NCI-H774 (cell line): ENCODE data around the gene SDK2.
A peak's percentile ranks its signal among the peaks of the same experiment; 100 is the strongest.
"Not testable (repeated sequence)": the region's sequence is repeated elsewhere in the genome, so short reads cannot be mapped to it uniquely, and the experiment has no call there.

Source experiments
- DNase-seq: peaks from one replicate; lab custom pipeline; 2025; lab: John Stamatoyannopoulos, UW

The SDK2 gene

DNA sequence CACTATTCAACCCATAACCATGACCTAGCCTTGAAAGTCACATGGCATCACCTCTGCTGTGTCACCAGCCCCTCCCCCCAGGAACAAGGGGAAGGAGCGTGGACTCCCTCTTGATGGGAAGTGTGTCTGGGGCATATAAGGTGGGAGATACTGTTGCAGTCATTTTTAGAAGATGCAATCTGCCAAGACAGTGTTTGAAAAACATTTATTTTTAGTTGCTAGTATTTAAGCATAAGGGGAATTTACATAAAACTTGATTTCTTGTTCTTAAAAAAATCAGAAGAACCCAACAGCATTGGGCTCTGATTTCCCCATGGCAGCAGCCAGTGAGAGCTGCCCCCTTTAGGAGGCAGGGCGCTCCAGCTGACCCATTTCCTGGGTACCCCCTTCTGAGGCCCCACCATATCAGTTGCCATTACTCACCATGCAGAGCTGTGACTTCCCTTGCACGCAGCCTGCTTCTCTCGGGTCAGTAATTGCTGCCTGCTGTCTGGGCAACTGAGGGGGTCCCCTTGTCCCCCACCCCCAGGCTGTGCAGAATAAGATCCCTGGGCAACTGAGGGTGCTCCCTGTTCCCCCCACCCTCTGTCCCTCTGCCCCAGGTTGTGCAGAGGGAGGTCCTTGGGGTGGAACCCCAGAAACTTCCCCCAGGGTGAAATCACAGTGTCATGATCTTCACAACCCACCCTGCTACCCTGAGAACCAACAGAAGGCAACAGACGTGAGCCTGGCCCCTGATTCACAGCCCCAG lies 320.7 kb downstream of the SDK2 start:
- DNase-seq: no peak

DNA sequence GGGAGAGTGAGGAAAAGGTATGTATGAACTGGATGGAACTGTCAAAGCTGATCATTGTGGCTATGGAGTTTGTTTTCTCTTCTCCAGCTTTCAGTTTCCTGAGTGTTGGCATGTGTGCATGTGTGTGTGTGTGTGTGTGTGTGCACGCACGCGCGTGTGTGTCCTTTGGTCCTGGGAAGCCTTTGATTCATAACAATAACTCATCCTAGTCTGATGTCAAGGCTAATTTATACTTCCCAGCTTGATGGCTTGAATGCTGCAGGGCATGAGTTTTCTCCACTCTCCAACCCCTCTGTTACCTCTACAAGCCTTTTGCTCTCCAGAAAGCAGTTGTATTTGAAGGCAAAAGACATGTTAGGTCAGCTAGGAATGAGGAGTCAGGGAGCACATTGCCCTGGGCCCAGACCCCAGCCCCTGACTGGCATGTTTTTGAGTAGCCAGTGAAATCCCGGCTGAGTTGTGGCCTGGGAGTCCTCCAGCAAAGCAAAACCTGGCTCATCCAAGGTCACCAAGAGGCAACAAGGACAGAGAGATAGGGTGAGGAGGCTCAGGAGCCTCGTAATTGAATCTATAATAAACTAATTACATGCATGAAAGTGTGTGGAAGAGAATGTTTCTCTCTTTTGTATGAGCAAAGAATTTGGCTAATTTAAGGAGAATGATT lies 323.5 kb downstream of the SDK2 start:
- DNase-seq: no peak

DNA sequence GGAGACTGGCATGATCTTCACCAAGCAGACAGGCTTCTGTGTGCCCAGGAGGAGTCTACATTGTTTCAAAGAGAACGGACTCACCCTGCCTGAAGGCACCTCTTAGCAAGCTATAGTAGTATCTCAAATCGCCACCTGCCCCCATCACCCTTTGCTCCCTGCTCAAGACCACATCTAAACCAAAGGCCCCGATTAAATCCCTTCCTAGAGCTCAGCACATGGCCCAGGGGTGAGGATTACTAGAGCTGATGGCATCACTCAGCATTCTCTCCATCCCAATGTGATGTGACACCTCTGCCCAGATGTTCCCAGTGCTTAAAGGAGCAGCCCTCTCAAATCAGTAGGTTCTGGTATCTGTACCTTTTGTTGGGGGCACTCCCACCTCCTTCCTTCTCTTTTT lies 324.5 kb downstream of the SDK2 start:
- DNase-seq: no peak

DNA sequence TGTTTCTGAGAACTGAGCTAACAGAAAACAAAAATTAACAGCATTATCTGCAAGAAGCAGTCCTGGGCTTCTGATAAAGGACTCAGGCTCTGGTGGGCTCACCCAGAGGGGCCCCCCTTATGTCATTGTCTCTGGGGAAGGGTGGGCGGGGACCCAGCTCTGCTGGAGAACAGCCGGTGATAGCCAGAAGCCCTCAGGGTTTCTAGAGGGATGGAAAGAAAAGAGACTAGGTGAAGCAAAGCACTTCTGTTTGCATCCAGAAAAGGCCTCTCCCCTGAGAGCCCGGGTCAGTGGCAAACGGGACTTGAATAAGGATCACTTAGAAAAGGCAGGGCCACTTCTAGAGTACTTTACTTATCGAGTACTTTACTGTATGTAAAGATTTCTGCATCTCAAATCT lies 325.4 kb downstream of the SDK2 start:
- no peak for DNase-seq

DNA sequence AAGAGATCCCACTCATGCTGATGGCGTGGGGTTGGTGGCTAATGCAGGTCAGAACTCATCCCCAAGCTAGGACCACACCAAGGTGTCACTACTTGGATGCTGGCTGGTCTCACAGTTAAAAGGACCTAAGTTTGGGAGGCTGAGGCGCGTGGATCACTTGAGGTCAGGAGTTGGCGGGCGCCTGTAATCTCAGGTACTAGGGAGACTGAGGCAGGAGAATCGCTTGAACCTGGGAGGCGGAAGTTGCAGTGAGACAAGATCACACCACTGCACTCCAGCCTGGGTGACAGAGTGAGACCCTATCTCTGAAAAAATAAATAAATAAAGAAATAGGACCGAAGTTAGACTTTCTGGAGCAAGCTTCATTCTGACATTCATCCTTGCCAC lies 325.8 kb downstream of the SDK2 start:
- no peak for DNase-seq

DNA sequence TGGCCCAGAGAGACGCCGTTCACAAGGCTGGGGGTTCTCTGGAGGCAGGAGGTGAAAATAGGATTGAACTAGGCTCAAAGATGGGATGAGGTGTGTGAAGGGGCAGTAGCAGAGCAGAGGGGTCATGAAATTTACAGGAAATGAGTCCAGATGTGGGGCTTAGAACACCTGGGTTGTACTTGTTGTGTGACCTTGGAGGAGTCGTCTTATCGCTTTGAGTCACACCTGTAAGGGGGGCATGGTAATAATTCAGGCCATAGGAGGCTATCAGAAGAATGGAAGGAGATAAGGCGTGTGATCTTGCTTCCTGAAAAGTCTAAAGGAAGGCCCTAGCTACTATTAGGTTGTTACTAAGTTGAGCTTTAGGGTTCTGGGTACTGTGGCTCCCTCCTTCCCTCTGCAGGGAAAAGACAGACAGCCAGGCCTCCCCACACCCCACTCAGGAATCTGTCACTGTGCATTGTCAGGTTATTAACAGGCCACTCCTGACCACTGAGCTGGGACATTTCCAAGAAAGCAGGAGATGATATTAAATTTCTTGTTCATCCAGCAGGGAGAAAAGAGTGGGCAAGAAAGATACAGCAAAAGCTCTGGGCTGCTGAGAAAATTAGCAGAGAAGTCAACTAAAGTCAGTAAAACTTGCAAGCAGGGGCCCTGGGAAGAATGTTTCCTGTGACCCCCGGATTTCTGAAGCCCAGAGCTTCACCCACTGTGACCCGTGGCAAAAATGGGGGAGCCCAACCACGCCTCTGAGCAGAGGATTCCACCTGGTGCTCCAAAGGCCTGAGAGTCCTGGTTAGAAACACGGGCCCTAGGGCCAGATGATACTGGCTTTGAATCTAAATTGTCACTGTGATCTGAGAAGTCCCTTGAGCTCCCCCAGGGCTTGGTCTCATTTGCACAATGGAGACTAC lies 326.5 kb downstream of the SDK2 start:
- no peak for DNase-seq

DNA sequence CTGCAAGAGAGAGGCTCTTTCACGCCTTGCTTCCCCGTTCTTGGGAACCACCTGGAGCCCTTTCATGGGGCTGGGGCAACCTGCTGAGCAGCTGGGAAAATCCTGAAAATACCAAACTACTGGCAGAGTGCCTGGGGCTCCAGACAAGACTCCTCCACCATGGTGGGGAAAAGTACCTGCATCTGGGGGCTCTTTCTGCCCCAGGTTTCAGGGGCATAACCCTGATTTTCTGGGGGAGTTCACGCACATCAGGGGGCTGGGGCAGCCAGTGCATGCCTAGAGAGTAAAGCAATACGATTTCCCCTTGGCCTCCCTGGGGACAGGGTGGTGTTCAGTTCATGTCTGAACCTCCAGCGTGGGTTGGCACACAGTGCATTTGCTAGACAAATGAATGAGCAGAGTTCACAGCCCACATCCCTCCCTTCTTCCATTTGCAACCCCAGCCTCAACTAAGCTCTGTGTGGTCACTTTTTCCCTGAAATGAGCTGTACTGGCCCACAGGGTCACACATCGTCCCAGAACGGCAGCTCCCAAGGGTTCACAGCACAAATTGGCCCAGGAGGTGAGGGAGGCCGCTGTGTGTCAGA lies 327.2 kb downstream of the SDK2 start:
- DNase-seq: no peak

DNA sequence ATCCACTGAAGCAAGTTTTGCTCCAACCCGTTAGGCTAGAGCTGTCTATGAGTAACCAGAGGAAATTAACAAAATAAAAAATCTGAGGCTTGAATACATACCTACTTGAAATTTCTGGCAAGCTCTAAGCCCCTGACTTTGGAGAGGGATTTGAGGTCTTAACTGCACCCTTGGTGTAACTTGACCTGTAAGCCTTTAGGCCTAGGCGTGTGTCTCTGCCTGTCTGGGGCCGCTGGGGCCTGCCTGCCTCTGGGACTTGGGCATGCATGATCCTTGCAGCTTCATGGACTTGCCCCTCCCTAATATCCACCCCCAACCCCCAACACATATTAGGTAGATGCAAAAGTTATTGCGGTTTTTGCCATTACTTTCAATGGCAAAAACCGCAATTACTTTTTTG lies 328.8 kb downstream of the SDK2 start:
- no peak for DNase-seq

DNA sequence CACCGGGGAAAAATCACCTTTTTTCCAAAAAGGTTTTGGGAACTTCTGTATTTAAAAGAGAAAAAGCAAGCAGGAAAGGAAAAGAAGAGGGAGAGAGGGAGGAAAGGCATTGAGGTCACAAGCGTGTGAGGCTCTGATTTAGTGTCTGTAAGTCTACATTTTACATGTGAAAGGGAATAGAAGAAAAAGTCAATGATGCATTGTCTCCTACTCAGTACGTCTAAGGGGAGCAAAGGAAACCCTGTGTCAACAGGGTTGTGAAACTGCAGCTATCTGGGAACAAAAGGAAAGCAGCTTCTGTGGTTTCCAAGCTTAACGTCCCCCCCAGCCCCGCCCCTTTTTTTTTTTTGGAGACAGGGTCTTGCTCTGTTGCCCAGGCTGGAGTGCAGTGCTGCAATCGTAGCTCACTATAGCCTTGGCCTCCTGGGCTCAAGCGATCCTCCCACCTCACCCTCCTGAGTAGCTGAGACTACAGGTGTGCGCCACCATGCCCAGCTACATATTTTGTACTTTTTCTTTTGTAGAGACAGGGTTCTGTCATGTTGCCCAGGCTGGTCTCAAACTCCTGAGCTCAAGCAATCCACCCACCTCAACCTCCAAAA lies 330.6 kb downstream of the SDK2 start:
- DNase-seq: no peak

DNA sequence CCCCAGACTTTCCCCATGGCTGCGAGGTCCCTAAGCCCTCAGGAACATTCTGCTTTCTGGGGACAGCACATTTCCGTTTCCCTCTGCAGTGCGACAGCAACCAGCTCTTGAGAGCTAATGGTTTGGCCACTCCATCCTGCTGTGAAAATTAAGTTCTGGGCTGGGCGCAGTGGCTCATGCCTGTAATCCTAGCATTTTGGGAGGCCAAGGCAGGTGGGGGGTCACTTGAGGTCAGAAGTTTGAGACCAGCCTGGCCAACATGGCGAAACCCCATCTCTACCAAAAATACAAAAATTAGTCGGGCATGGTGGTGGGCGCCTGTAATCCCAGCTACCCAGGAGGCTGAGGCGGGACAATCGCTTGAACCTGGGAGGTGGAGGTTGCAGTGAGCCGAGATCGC lies 331.4 kb downstream of the SDK2 start:
- DNase-seq: not testable (repeated sequence)

DNA sequence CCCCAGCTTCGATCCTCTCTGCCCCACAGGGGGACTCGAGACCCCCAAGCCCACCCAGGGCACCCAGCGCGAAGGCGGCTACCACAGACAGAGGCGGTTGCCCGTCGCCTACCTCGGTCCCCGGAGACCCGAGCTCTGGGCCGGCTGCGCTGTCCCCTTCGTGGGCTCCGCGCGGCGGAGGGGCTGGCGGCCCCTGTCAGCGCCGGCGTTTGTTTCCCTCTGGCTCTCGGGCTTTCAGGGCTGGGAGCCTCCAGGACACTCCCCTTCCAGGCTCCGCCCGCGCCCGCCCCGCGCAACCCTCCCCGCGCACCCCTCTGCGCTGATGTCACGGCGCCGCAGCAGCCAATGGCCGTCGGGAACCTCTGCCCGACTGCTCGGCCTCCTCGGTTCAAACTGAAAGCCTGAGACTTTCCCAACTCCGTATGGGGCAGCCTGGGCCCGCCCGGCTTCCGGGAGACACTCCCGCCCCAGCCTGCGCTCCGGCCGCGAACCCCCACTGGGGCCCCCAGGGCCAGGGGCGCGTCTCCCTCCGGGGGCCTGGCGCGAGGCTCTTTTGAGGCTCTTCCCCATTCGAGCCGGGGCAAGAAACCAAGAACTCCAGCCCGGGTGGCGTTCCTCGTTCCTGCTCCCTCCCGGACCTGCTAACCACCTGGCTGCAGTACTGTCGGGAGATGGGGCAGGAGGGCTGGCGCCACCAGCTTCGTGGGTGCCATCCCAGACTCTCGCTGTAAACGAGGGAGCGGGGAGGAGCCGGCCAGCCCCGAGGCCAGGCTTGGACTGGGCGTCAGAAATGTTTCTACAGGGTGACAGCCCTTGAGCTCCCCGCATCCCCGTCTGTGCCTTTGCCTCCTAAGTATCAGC lies 332.2 kb downstream of the SDK2 start, which contains the start of gene CDC42EP4:
Gene CDC42EP4 (minus strand): TSS at position 221 of the 861 bp plus-strand sequence. CDS start 25,501 bp downstream, outside the sequence.
- DNase-seq: peak; percentile 94

DNA sequence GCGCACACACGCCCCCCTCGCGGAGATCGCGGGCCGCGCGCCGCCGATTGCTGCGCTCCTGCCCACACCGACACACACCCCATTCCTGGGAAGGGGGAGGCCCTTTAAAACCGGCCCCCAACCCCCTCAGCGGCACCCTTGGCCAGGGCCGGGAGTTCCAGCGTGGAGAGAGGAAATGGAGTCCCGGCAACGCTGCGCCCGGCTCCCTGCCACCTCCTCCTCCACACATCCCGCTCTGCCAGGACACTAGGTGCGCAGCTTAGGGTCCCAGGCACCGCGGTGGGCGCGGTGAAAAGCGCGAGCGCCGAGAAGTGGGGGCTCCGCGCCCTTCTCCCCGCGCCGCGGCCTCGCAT lies 332.8 kb downstream of the SDK2 start:
- DNase-seq: no peak

DNA sequence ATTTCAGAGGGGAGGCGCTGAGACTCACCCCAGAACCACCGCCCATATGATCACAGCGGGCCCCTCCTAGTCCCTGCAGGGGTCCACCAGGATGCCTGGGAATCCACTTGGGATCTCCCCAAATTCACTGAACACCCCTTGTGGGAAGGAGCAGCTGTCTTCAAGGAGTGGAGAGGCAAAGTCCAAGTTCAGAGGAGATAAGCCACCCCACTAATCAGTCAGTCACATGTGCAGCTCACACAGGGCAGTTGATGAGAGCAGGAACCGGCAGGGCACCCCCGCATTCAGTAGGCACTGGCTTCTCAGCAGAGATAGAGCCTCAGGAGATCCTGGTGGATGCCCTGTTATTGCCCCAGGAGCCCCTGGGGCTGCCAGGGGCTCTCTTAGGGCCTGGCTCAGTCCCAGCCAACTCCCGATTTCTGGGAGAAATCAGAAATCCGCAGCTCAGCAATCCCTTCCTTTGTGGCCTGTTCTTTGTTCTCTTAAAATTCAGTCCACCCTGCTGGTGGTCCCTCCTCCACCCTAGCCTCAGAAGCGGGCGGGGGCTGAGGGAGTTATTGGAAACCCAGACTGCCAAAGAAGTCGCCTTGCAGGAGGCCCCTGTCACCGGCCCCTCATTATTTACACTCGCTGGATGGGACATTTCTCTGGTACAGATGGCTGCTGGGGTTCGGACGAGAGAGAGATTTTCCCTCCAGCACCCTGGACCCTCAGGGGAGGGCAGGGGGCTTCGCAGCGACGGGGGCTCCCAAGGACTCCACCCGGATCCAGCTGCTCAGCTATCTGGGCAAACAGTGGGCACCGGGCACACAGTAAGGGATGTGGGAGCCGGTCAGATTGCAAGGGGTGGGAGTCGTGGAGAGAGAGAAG lies 334.3 kb downstream of the SDK2 start:
- no peak for DNase-seq

DNA sequence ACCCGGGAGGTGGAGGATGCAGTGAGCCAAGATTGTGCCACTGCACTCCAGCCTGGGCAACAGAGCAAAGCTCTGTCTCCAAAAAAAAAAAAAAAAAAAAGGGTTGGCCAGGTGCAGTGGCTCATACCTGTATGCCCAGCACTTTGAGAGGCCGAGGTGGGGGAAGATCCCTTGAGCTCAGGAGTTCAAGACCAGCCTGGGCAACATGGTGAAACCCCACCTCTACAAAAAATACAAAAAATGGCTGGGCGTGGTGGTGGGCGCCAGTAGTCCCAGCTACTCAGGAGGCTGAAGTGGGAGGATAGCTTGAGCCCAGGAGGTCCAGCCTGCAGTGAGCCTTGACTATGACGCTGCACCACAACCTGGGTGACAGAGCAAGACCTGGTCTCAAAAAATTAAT lies 335.3 kb downstream of the SDK2 start:
- not testable (repeated sequence) for DNase-seq

DNA sequence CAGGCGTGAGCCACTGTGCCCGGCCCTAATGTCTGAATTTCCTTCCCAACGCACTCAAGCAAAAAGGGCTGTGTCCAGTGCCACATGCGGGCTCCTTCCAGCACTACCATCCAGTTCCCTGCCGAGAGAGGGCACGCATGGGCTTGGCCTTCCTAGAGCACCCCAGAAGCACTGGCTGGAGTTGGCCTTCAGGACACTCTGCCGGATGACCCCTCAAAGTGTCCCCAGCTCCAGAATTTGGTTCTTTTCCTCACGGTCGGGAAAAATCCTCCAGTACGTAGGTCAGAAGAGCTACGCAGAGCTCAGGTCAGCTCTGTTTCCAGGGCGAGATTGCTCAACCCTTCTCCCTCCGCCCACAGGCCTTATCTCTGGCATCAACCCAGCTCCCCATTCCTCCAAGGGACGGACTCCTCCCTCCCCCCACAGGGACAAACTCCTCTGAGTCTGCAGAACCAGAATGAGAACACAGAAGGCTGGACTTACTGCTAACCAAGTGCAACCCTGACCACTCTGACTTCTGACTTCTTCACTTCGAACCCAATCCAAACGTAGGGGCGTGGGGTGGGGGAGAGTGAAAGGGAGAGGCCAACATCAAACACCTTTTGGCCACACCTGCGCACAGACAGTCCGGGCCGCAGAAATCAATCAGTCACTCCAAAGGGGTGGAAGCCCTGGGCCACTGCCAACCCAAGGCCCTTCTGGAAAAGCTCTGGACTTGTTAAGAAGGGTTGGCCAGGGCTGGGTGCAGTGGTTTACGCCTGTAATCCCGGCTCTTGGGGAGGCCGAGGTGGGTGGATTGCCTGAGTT lies 336.0 kb downstream of the SDK2 start:
- DNase-seq: no peak

DNA sequence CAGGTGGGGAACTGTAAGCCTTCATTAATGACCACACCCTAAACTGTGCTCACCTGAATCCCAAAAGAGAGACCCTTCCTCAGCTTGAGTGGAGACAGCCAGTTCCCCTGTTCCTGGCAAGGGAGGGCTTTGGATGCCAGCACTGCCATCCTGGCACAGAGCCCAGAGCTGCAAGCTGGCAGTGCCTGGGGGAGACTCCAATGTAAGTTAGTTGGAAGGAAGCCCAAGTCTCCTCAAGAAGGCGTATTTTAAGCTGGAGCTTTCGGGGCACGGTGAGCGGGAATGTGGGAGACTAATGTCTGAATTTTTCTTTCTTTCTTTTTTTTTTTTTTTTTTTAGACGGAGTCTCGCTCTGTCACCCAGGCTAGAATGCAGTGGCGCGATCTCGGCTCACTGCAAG lies 337.1 kb downstream of the SDK2 start:
- no peak for DNase-seq

DNA sequence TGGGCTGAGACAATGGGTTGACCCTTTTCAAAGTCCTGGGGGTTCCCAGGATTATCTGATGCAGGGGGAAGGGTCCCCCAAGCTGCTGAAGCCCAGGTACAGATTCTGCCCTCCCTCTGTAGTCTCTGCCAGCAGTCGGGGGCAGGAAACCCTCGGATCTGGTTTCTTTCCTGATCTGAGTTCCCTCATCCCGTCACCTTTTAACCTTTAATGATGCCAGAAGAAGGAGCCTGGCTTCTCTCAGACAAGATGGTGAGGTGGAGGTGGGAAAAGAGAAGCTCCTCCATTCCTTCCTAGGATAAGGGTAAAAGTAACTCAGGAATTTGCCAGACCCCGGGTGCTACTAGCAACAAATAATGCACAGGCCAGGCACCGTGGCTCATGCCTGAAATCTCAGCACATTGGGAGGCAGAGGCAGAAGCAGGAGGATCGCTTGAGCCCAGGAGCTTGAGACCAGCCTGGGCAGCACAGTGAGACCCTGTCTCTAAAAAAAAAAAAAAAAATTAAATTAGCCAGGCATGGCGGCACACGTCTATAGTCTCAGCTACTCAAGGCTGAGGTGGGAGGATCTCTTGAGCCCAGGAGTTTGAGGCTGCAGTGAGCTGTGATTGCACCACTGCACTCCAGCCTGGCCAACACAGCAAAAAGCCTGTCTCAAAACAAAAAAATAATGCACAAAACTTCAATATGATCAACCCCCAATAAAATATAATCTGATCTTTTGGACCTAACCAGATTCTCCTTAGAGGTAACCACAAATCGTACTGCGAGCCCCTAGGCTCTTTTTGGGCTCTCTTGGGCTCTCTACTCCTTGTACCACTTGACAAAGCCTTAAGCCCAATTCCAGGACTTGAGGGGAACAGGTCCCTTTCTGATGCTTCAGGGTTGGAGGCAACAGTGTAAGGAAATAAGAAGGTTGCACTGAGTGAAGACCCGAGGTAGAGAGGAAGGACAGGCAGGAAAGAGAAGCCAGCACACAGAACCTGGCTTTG lies 338.1 kb downstream of the SDK2 start:
- DNase-seq: no peak
